ENCODE measurements around the gene TDRD10. TPM values are rescaled to one million over a fixed set of nuclear protein-coding genes. Genes with fewer than 3 reads are reported as not detected.

The TDRD10 gene
- total RNA-seq, 1 donor from 2014 or later, result 4.6 TPM

- intact Hi-C loops (cut with DNase I), result no loop called here
- H3K27me3 ChIP-seq, result peaks cover 4% of the 10 kb centered on the region
- H3K4me1 ChIP-seq, result peaks cover 0 to 5% of the 10 kb centered on the region in 2 donors
- TF ChIP-seq CTCF (IDR thresholded peaks at IDR 0.05), result no peak
- H3K4me3 ChIP-seq, result peak within 1 kb of the TSS in 1 of 2 donors; percentile 12
- H3K9me3 ChIP-seq, result no peaks in the 10 kb centered on the region
- no peak within 1 kb of the TSS for H3K27ac ChIP-seq
- DNase-seq (ENCODE audit: low spot score in 2 of 2), result no peak
- H3K36me3 ChIP-seq, result no peaks in the 10 kb centered on the region
Observed at GRCh38 chr1:154567386-154568156, 65.6 kb downstream of the TDRD10 start, which contains the start of gene CHRNB2. Gene CHRNB2 (plus strand): TSS chr1:154567778. CDS start chr1:154568045, 267 bp downstream.

GRCh38 chr1:154568157-154568815 is 66.3 kb downstream of the TDRD10 start:
- Histone ChIP-seq H3K4me1 (peaks cover 0 to 5% of the 10 kb centered on the region in 2 donors), H3K9me3 (no peaks in the 10 kb centered on the region), H3K27ac (no peak overlapping the region), H3K4me3 (peak overlapping the region in 1 of 2 donors; percentile 12), H3K27me3 (peaks cover 4% of the 10 kb centered on the region), H3K36me3 (no peaks in the 10 kb centered on the region)
- DNase-seq (ENCODE audit: low spot score in 2 of 2), result no peak
- intact Hi-C loops (cut with DNase I), result no loop called here
- TF ChIP-seq CTCF (IDR thresholded peaks at IDR 0.05), result no peak

- H3K9me3 ChIP-seq, result no peaks in the 10 kb centered on the region
- H3K4me1 ChIP-seq, result peaks cover 0 to 5% of the 10 kb centered on the region in 2 donors
- H3K27me3 ChIP-seq, result peaks cover 4% of the 10 kb centered on the region
- no peak for TF ChIP-seq CTCF (IDR thresholded peaks at IDR 0.05)
- H3K4me3 ChIP-seq, result no peak overlapping the region
- intact Hi-C loops (cut with DNase I), result no loop called here
- no peak for DNase-seq (ENCODE audit: low spot score in 2 of 2)
- H3K27ac ChIP-seq, result no peak overlapping the region
- H3K36me3 ChIP-seq, result no peaks in the 10 kb centered on the region
Observed at GRCh38 chr1:154571244-154571963, 69.4 kb downstream of the TDRD10 start.

- no peak for DNase-seq (ENCODE audit: low spot score in 2 of 2)
- H3K27ac ChIP-seq, result no peak overlapping the region
- intact Hi-C loops (cut with DNase I), result no loop called here
- TF ChIP-seq CTCF (IDR thresholded peaks at IDR 0.05), result no peak
- peaks cover 4% of the 10 kb centered on the region for H3K27me3 ChIP-seq
- H3K9me3 ChIP-seq, result no peaks in the 10 kb centered on the region
- no peak overlapping the region for H3K4me3 ChIP-seq
- peaks cover 0 to 5% of the 10 kb centered on the region in 2 donors for H3K4me1 ChIP-seq
- no peaks in the 10 kb centered on the region for H3K36me3 ChIP-seq
Observed at GRCh38 chr1:154571964-154572288, 69.9 kb downstream of the TDRD10 start.

- no peak overlapping the region for H3K4me3 ChIP-seq
- H3K36me3 ChIP-seq, result no peaks in the 10 kb centered on the region
- no peak for TF ChIP-seq CTCF (IDR thresholded peaks at IDR 0.05)
- H3K4me1 ChIP-seq, result peaks cover 0 to 5% of the 10 kb centered on the region in 2 donors
- intact Hi-C loops (cut with DNase I), result no loop called here
- H3K9me3 ChIP-seq, result no peaks in the 10 kb centered on the region
- H3K27me3 ChIP-seq, result peaks cover 4% of the 10 kb centered on the region
- no peak overlapping the region for H3K27ac ChIP-seq
- DNase-seq (ENCODE audit: low spot score in 2 of 2), result no peak
Observed at GRCh38 chr1:154572468-154573167, 70.6 kb downstream of the TDRD10 start.

Measured in ascending aorta (tissue), 2 donors.